ENCODE results near the gene PALM3.
"Not testable (repeated sequence)": the region's sequence is repeated elsewhere in the genome, so short reads cannot be mapped to it uniquely, and the experiment has no call there.

DNA sequence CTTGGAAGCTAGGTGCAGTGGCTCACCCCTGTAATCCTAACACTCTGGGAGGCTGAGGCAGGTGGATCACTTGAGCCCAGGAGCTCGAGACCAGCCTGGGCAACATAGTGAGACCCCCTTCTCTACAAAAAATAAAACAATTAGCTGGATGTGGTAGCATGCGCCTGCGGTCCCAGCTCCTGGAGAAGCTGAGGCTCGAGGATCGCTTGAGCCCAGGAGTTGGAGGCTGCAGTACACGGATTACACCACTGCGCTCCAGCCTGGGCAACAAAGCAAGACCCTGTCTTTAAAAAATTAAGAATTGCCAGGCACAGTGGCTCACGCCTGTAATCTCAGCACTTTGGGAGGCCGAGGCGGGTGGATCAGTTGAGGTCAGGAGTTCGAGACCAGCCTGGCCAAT is 10.9 kb downstream of the PALM3 start:
- TF ChIP-seq EZH2 (IDR thresholded peaks at IDR 0.05); POLR2AphosphoS5 (IDR thresholded peaks at IDR 0.05; ENCODE audit: borderline replicate concordance, low read depth, low read length); FOXP2 (optimal IDR thresholded peaks at IDR 0.05; ENCODE audit: control extremely low read depth, extremely low read length, insufficient read depth): not testable (repeated sequence)
